ENCODE measurements around the gene PRMT9. TPM values are rescaled to one million over a fixed set of nuclear protein-coding genes. Genes with fewer than 3 reads are reported as not detected.

Gene PRMT9
- total and polyA plus RNA-seq, 8 donors: 2.4 to 23.9 (median 7.0) TPM

GRCh38 chr4:147597561-147597960, 86.4 kb downstream of the PRMT9 start:
- no peak for TF ChIP-seq POLR2A (IDR thresholded peaks at IDR 0.05)
- Histone ChIP-seq H3K9me3 (no peaks in the 10 kb centered on the region), H3K27me3 (no peaks in the 10 kb centered on the region), H3K36me3 (no peaks in the 10 kb centered on the region), H3K4me1 (peaks cover 0 to 15% (median 14%) of the 10 kb centered on the region in 4 donors), H3K27ac (peak overlapping the region in 4 of 5 donors; percentile 13 to 66 (median 48)), H3K4me3 (no peak overlapping the region)
- intact Hi-C loops (cut with DNase I; ENCODE audit: low total_unique reads): no loop called here
- WGBS, 5 donors: 59 to 79% (median 62%) methylated on average over 2 of the region's 2 CpGs
- no peak for DNase-seq

GRCh38 chr4:147596981-147597380, 87.0 kb downstream of the PRMT9 start:
- H3K4me1 ChIP-seq: peaks cover 0 to 15% (median 14%) of the 10 kb centered on the region in 4 donors
- H3K27me3 ChIP-seq: no peaks in the 10 kb centered on the region
- WGBS, 5 donors: 0 to 35% (median 0%) methylated on average over 1 of the region's 1 CpG
- no peaks in the 10 kb centered on the region for H3K36me3 ChIP-seq
- peak; percentile 56 to 79 for DNase-seq
- no peak overlapping the region for H3K4me3 ChIP-seq
- peak overlapping the region; percentile 13 to 66 (median 52) for H3K27ac ChIP-seq
- H3K9me3 ChIP-seq: no peaks in the 10 kb centered on the region
- intact Hi-C loops (cut with DNase I; ENCODE audit: low total_unique reads): no loop called here
- TF ChIP-seq POLR2AphosphoS5 (IDR thresholded peaks at IDR 0.05) (peak in 1 of 3 donors; percentile 78), EP300 (IDR thresholded peaks at IDR 0.05) (no peak), POLR2A (IDR thresholded peaks at IDR 0.05) (no peak), CTCF (IDR thresholded peaks at IDR 0.05) (no peak)

- DNase-seq: peak in 1 of 2 donors; percentile 14
- Histone ChIP-seq H3K27me3 (no peaks in the 10 kb centered on the region), H3K4me1 (peaks cover 0 to 15% (median 14%) of the 10 kb centered on the region in 4 donors), H3K9me3 (no peaks in the 10 kb centered on the region), H3K4me3 (no peak overlapping the region), H3K36me3 (no peaks in the 10 kb centered on the region), H3K27ac (peak overlapping the region in 1 of 5 donors; percentile 63)
- no peak for TF ChIP-seq POLR2AphosphoS5 (IDR thresholded peaks at IDR 0.05)
- no peak for TF ChIP-seq EP300 (IDR thresholded peaks at IDR 0.05)
- TF ChIP-seq CTCF (IDR thresholded peaks at IDR 0.05): no peak
- no peak for TF ChIP-seq POLR2A (IDR thresholded peaks at IDR 0.05)
- intact Hi-C loops (cut with DNase I; ENCODE audit: low total_unique reads): no loop called here
- WGBS, 5 donors: 48 to 64% (median 60%) methylated on average over 1 of the region's 1 CpG
These were observed 87.6 kb downstream of the PRMT9 start for GRCh38 chr4:147596377-147596776.

GRCh38 chr4:147594578-147594977, 89.4 kb downstream of the PRMT9 start:
- intact Hi-C loops (cut with DNase I; ENCODE audit: low total_unique reads): no loop called here
- Histone ChIP-seq H3K27ac (no peak overlapping the region), H3K9me3 (no peaks in the 10 kb centered on the region), H3K4me1 (peaks cover 0 to 25% (median 19%) of the 10 kb centered on the region in 4 donors), H3K27me3 (no peaks in the 10 kb centered on the region), H3K36me3 (no peaks in the 10 kb centered on the region), H3K4me3 (no peak overlapping the region)
- TF ChIP-seq EP300 (IDR thresholded peaks at IDR 0.05): no peak
- no peak for TF ChIP-seq CTCF (IDR thresholded peaks at IDR 0.05)
- no peak for TF ChIP-seq POLR2A (IDR thresholded peaks at IDR 0.05)
- WGBS, 5 donors: 52 to 80% (median 69%) methylated on average over 2 of the region's 2 CpGs
- DNase-seq: no peak

GRCh38 chr4:147594107-147594506, 89.9 kb downstream of the PRMT9 start:
- Histone ChIP-seq H3K4me1 (peaks cover 0 to 29% (median 19%) of the 10 kb centered on the region in 4 donors), H3K36me3 (no peaks in the 10 kb centered on the region), H3K9me3 (no peaks in the 10 kb centered on the region), H3K27me3 (no peaks in the 10 kb centered on the region), H3K27ac (no peak overlapping the region), H3K4me3 (no peak overlapping the region)
- WGBS, 5 donors: 58 to 71% (median 67%) methylated on average over 5 of the region's 5 CpGs
- intact Hi-C loops (cut with DNase I; ENCODE audit: low total_unique reads): no loop called here
- TF ChIP-seq POLR2AphosphoS5 (IDR thresholded peaks at IDR 0.05): no peak
- no peak for TF ChIP-seq POLR2A (IDR thresholded peaks at IDR 0.05)
- no peak for TF ChIP-seq CTCF (IDR thresholded peaks at IDR 0.05)
- TF ChIP-seq EP300 (IDR thresholded peaks at IDR 0.05): no peak
- DNase-seq: no peak
